NOMO-1 treated with dmso at 0.1 percent for 144 hours (cell line): ENCODE data around the gene IQSEC1.

Experiments
- DNase-seq: peaks from one replicate; lab custom pipeline; 2025; ENCODE audit not compliant: unreplicated experiment; lab: John Stamatoyannopoulos, UW

The IQSEC1 gene

GRCh38 chr3:12987602-12988001 is 85.6 kb downstream of the IQSEC1 start:
- DNase-seq: no peak

- DNase-seq: no peak
Measured at GRCh38 chr3:12986986-12987385, 86.2 kb downstream of the IQSEC1 start.

GRCh38 chr3:12986521-12986920 is 86.7 kb downstream of the IQSEC1 start:
- DNase-seq: no peak

- no peak for DNase-seq
Measured at GRCh38 chr3:12986031-12986430, 87.2 kb downstream of the IQSEC1 start.

GRCh38 chr3:12985148-12985547 is 88.1 kb downstream of the IQSEC1 start:
- no peak for DNase-seq

- peak; percentile 53 for DNase-seq
Measured at GRCh38 chr3:12984023-12984823, 89.0 kb downstream of the IQSEC1 start.

GRCh38 chr3:12983319-12983718 is 89.9 kb downstream of the IQSEC1 start:
- DNase-seq: no peak

GRCh38 chr3:12982619-12983101 is 90.6 kb downstream of the IQSEC1 start:
- no peak for DNase-seq

- no peak for DNase-seq
Measured at GRCh38 chr3:12981306-12982275, 91.6 kb downstream of the IQSEC1 start.

- DNase-seq: no peak
Measured at GRCh38 chr3:12980596-12981290, 92.5 kb downstream of the IQSEC1 start.

- no peak for DNase-seq
Measured at GRCh38 chr3:12979947-12980487, 93.2 kb downstream of the IQSEC1 start.

- DNase-seq: no peak
Measured at GRCh38 chr3:12979151-12979946, 93.9 kb downstream of the IQSEC1 start.

- DNase-seq: no peak
Measured at GRCh38 chr3:12978682-12979081, 94.5 kb downstream of the IQSEC1 start.

- DNase-seq: no peak
Measured at GRCh38 chr3:12977117-12977808, 96.0 kb downstream of the IQSEC1 start.

- DNase-seq: no peak
Measured at GRCh38 chr3:12975748-12976522, 97.3 kb downstream of the IQSEC1 start.

GRCh38 chr3:12974819-12975218 is 98.4 kb downstream of the IQSEC1 start:
- DNase-seq: no peak

- DNase-seq: no peak
Measured at GRCh38 chr3:12974334-12974733, 98.9 kb downstream of the IQSEC1 start.

GRCh38 chr3:12973827-12974226 is 99.4 kb downstream of the IQSEC1 start:
- DNase-seq: no peak
